ENCODE measurements around the gene FHAD1. TPM values are rescaled to one million over a fixed set of nuclear protein-coding genes. Genes with fewer than 3 reads are reported as not detected.

Gene FHAD1
- total RNA-seq, 1 experiment from 2014 or later, result not detected

DNA sequence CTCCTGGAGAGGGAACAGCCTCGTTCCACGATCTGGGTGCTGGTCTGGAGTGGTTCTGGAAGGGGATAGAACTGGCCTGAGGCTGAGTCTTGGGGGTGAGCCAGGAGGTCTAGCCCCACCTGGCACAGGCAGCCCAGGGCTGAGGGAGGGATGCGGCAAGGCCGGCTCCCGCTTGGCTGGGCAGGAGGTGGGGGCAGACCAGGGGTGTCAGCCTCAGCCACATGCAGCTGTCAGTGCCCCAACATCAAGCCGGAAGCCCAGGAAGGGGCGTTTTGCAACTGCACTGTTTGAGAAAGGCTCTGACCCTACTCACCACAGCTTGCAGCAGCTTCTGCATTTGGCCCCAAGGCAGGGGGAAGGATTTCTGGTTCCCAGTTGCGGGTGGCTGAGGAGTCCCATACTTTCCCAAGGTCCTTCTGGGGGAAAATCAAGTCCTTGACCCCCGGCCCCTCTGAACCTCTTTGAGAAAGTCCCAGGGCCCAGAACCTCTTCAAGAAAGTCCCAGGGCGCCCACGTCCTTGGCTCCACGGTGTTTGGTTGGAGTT lies 164.6 kb downstream of the FHAD1 start:
- Mint-ChIP-seq H3K4me3 (ENCODE audit: unreplicated experiment) (peak overlapping the region; percentile 88), H3K4me1 (ENCODE audit: insufficient read depth, unreplicated experiment) (peaks cover 43% of the 10 kb centered on the region), H3K36me3 (ENCODE audit: insufficient read depth, unreplicated experiment) (no peaks in the 10 kb centered on the region), H3K9me3 (ENCODE audit: unreplicated experiment) (no peaks in the 10 kb centered on the region), H3K27me3 (ENCODE audit: insufficient read depth, unreplicated experiment) (no peaks in the 10 kb centered on the region), H3K27ac (ENCODE audit: low read depth, unreplicated experiment) (peak overlapping the region; percentile 96)
- ChIA-PET POLR2A (interaction anchor here (0.6 to 4.9 kb wide), 5 partner anchors 12 to 259 kb away, joined by 3 to 52 read pairs (median 4); no protein-coding TSS in a partner anchor), CTCF (interaction anchor here (1.3 kb wide), 1 partner anchor 88 kb away, joined by 3 read pairs; no protein-coding TSS in a partner anchor)
- no TSS peak for BruUV-seq (replicated peaks)
- TF ChIP-seq CTCF (IDR thresholded peaks at IDR 0.05; ENCODE audit: unreplicated experiment), result no peak
- intact Hi-C loops (cut with micrococcal nuclease), result no loop called here
- DNase-seq (ENCODE audit: unreplicated experiment), result peak; percentile 65

- H3K27me3 Mint-ChIP-seq (ENCODE audit: insufficient read depth, unreplicated experiment), result no peaks in the 10 kb centered on the region
- ChIA-PET POLR2A (interaction anchor here (0.6 to 4.9 kb wide), 4 partner anchors 13 to 115 kb away, joined by 3 to 52 read pairs (median 6); no protein-coding TSS in a partner anchor), CTCF (interaction anchor here (0.5 to 0.7 kb wide), 3 partner anchors 32 to 48 kb away, joined by 3 to 5 read pairs (median 3); no protein-coding TSS in a partner anchor)
- peak overlapping the region; percentile 88 for H3K4me3 Mint-ChIP-seq (ENCODE audit: unreplicated experiment)
- H3K27ac Mint-ChIP-seq (ENCODE audit: low read depth, unreplicated experiment), result peak overlapping the region; percentile 96
- H3K36me3 Mint-ChIP-seq (ENCODE audit: insufficient read depth, unreplicated experiment), result no peaks in the 10 kb centered on the region
- no peak for TF ChIP-seq CTCF (IDR thresholded peaks at IDR 0.05; ENCODE audit: unreplicated experiment)
- TSS peak; percentile 7 for BruUV-seq (replicated peaks)
- H3K9me3 Mint-ChIP-seq (ENCODE audit: unreplicated experiment), result no peaks in the 10 kb centered on the region
- DNase-seq (ENCODE audit: unreplicated experiment), result no peak
- intact Hi-C loops (cut with micrococcal nuclease), result no loop called here
- H3K4me1 Mint-ChIP-seq (ENCODE audit: insufficient read depth, unreplicated experiment), result peaks cover 43% of the 10 kb centered on the region
Observed at GRCh38 chr1:15412175-15412800, 165.3 kb downstream of the FHAD1 start.

GRCh38 chr1:15412843-15413242 lies 165.8 kb downstream of the FHAD1 start:
- no peak for DNase-seq (ENCODE audit: unreplicated experiment)
- Mint-ChIP-seq H3K27ac (ENCODE audit: low read depth, unreplicated experiment) (peak overlapping the region; percentile 19), H3K27me3 (ENCODE audit: insufficient read depth, unreplicated experiment) (no peaks in the 10 kb centered on the region), H3K4me3 (ENCODE audit: unreplicated experiment) (no peak overlapping the region), H3K4me1 (ENCODE audit: insufficient read depth, unreplicated experiment) (peaks cover 42% of the 10 kb centered on the region), H3K9me3 (ENCODE audit: unreplicated experiment) (no peaks in the 10 kb centered on the region), H3K36me3 (ENCODE audit: insufficient read depth, unreplicated experiment) (no peaks in the 10 kb centered on the region)
- ChIA-PET CTCF (interaction anchor here (0.5 to 0.7 kb wide), 3 partner anchors 32 to 49 kb away, joined by 3 to 5 read pairs (median 3); no protein-coding TSS in a partner anchor), POLR2A (interaction anchor here (0.6 to 4.9 kb wide), 3 partner anchors 13 to 89 kb away, joined by 4 to 52 read pairs (median 9); no protein-coding TSS in a partner anchor)
- TF ChIP-seq CTCF (IDR thresholded peaks at IDR 0.05; ENCODE audit: unreplicated experiment), result no peak
- intact Hi-C loops (cut with micrococcal nuclease), result no loop called here
- no TSS peak for BruUV-seq (replicated peaks)

Measured in MCF 10A (cell line).